HCT116 (cell line): Measurements from ENCODE around the gene AGAP1. TPM values are rescaled to one million over a fixed set of nuclear protein-coding genes. Genes with fewer than 3 reads are reported as not detected.

Source experiments
- ATAC-seq: fragments of 200-7000 bp; cut with Tn5 transposase; 2 replicates; pipeline ENCODE4 v1.9.1; 2020; ENCODE audit warnings: mild to moderate bottlenecking, moderate library complexity
- BruUV-seq: library from RNA; stranded (reverse); fragments of 400-500 nt; replicated peaks from 2 replicates; lab custom pipeline; 2021; lab: Mats Ljungman, UMichigan
- CTCF ChIA-PET: fragments of 300-600 bp; sonication (Branson Sonifier 250); formaldehyde crosslinking; loops from one replicate; lab custom pipeline; 2021; ENCODE audit warnings: antibody characterized with exemption; lab: Charles Lee
- POLR2A ChIA-PET: fragments of 300-600, 350-600 bp; sonication (Branson Sonifier 250); formaldehyde crosslinking; loops from one replicate; lab custom pipeline; 2021; ENCODE audit warnings: antibody characterized with exemption; lab: Charles Lee
- RAD21 ChIA-PET, 2 experiments: fragments of 300-600 bp; sonication (Branson Sonifier 250); formaldehyde crosslinking; loops; one replicate each; lab custom pipeline; 2023; ENCODE audit warnings: low total read pairs in 2 of 2; ENCODE audit not compliant: uncharacterized antibody in 2 of 2, unreplicated experiment in 2 of 2, low non-redundant PET in 1 of 2; lab: Charles Lee
- DNase-seq: peaks from one replicate; pipeline ENCODE4 v3.0.0-alpha.2; 2010; ENCODE audit warnings: low read depth, low spot score
- H2AFZ ChIP-seq: fragments of 200-600 bp; shearing (Covaris generic), sonication (generic); 2 replicates; pipeline ENCODE4 v1.6.1; 2017; ENCODE audit warnings: low read depth, mixed run types, mixed read lengths, antibody characterized with exemption, low read length; ENCODE audit not compliant: poor library complexity, severe bottlenecking
- H3K27ac ChIP-seq: 2 replicates; pipeline ENCODE4 v1.5.1; 2012; ENCODE audit warnings: low read depth, low read length
- H3K27me3 ChIP-seq: fragments of 200-600 bp; sonication (generic); 2 replicates; pipeline ENCODE4 v1.6.1; 2016; ENCODE audit warnings: mixed run types, low read length, mixed read lengths; ENCODE audit not compliant: insufficient read depth
- H3K36me3 ChIP-seq, 2 experiments: fragments of 200-500 bp in 1 of 2; fragments of 200-600 bp in 1 of 2; sonication (Bioruptor generic) in 1 of 2; sonication (generic) in 1 of 2; 2 replicates each; pipeline versions ENCODE4 v1.5.1 to v1.6.1; 2014 to 2016; ENCODE audit warnings: low read length in 2 of 2, inconsistent platforms in 1 of 2, mixed read lengths in 1 of 2, mixed run types in 1 of 2; ENCODE audit not compliant: insufficient read depth in 2 of 2, control insufficient read depth in 1 of 2
- H3K4me1 ChIP-seq, 2 experiments: fragments of 200-600 bp in 1 of 2; sonication (generic) in 1 of 2; 2 replicates each; pipeline versions ENCODE4 v1.5.1 to v1.6.1; 2012 to 2017; ENCODE audit warnings: low read length in 2 of 2, inconsistent platforms in 1 of 2, mild to moderate bottlenecking in 1 of 2, mixed read lengths in 1 of 2, mixed run types in 1 of 2, moderate library complexity in 1 of 2; ENCODE audit not compliant: insufficient read depth in 2 of 2, control insufficient read depth in 1 of 2
- H3K4me2 ChIP-seq: fragments of 200-600 bp; sonication (generic); 2 replicates; pipeline ENCODE4 v1.6.1; 2017; ENCODE audit warnings: mixed run types, low read length, mixed read lengths
- H3K4me3 ChIP-seq, 2 experiments: fragments of 200-600 bp in 1 of 2; sonication (generic) in 1 of 2; replicated peaks in 1 of 2; 2 replicates each; pipeline ENCODE4 v1.5.1; 2011 to 2016; ENCODE audit warnings: low read length in 2 of 2, control low read depth in 1 of 2, low read depth in 1 of 2, mild to moderate bottlenecking in 1 of 2, mixed read lengths in 1 of 2, mixed run types in 1 of 2
- H3K79me2 ChIP-seq: fragments of 200-600 bp; sonication (generic); 2 replicates; pipeline ENCODE4 v1.6.1; 2017; ENCODE audit warnings: mild to moderate bottlenecking, mixed run types, low read length, moderate library complexity, mixed read lengths; ENCODE audit not compliant: insufficient read depth
- H3K9ac ChIP-seq: fragments of 200-600 bp; sonication (generic); 2 replicates; pipeline ENCODE4 v1.6.1; 2016; ENCODE audit warnings: low read length, mixed read lengths
- H3K9me2 ChIP-seq: fragments of 200-600 bp; sonication (generic), shearing (Covaris generic); 2 replicates; pipeline ENCODE4 v1.6.1; 2017; ENCODE audit warnings: mixed run types, mild to moderate bottlenecking, moderate library complexity; ENCODE audit not compliant: insufficient read depth
- H3K9me3 ChIP-seq, 2 experiments: fragments of 200-500 bp in 1 of 2; fragments of 200-600 bp in 1 of 2; sonication (Bioruptor generic) in 1 of 2; sonication (generic) in 1 of 2; 2 replicates each; pipeline ENCODE4 v1.6.1; 2014 to 2017; ENCODE audit warnings: low read length in 2 of 2, mixed read lengths in 2 of 2, inconsistent platforms in 1 of 2, low read depth in 1 of 2, mild to moderate bottlenecking in 1 of 2, mixed run types in 1 of 2, moderate library complexity in 1 of 2; ENCODE audit not compliant: control insufficient read depth in 1 of 2, insufficient read depth in 1 of 2
- H4K20me1 ChIP-seq: fragments of 200-600 bp; sonication (generic), shearing (Covaris generic); 2 replicates; pipeline ENCODE4 v1.6.1; 2017; ENCODE audit warnings: mixed run types, mild to moderate bottlenecking, moderate library complexity; ENCODE audit not compliant: insufficient read depth
- ATF3 ChIP-seq: IDR thresholded peaks from 2 replicates; pipeline ENCODE4 v1.6.1; 2012
- CBX3 ChIP-seq: IDR thresholded peaks from 2 replicates; pipeline ENCODE4 v1.6.1; 2012; ENCODE audit warnings: low read depth
- CEBPB ChIP-seq: IDR thresholded peaks from 2 replicates; pipeline ENCODE4 v1.6.1; 2012; ENCODE audit warnings: low read depth
- CTCF ChIP-seq, 3 experiments: fragments of 200-600 bp in 1 of 3; sonication (generic) in 1 of 3; IDR thresholded peaks in 2 of 3; conservative IDR thresholded peaks in 1 of 3; 2 replicates each; pipeline ENCODE4 v1.5.1; 2012 to 2017; ENCODE audit warnings: low read depth in 2 of 3, low read length in 2 of 3, antibody characterized with exemption in 1 of 3, borderline replicate concordance in 1 of 3, control low read depth in 1 of 3, mild to moderate bottlenecking in 1 of 3, mixed read lengths in 1 of 3, mixed run types in 1 of 3, moderate library complexity in 1 of 3; ENCODE audit not compliant: insufficient read depth in 1 of 3
- EGR1 ChIP-seq: IDR thresholded peaks from 2 replicates; pipeline ENCODE4 v1.6.1; 2012; ENCODE audit warnings: low read depth
- EZH2 ChIP-seq: fragments of 200-600 bp; sonication (generic); IDR thresholded peaks from 2 replicates; pipeline ENCODE4 v1.6.1; 2017; ENCODE audit warnings: antibody characterized with exemption, mixed run types
- EZH2phosphoT487 ChIP-seq: fragments of 200-600 bp; IDR thresholded peaks from 2 replicates; pipeline ENCODE4 v1.6.1; 2018; ENCODE audit warnings: antibody characterized with exemption, borderline replicate concordance
- FOSL1 ChIP-seq: IDR thresholded peaks from 2 replicates; pipeline ENCODE4 v1.6.1; 2012; ENCODE audit warnings: low read depth
- MAX ChIP-seq: IDR thresholded peaks from 2 replicates; pipeline ENCODE4 v1.6.1; 2012
- POLR2A ChIP-seq: IDR thresholded peaks from 2 replicates; pipeline ENCODE4 v1.7.0; 2011; ENCODE audit warnings: borderline replicate concordance; ENCODE audit not compliant: insufficient read depth, insufficient read length; ENCODE audit errors: extremely low read depth
- SIN3A ChIP-seq: IDR thresholded peaks from 2 replicates; pipeline ENCODE4 v1.6.1; 2012; ENCODE audit warnings: low read depth
- SP1 ChIP-seq: IDR thresholded peaks from 2 replicates; pipeline ENCODE4 v1.6.1; 2012; ENCODE audit warnings: low read depth
- SRF ChIP-seq: IDR thresholded peaks from 2 replicates; pipeline ENCODE4 v1.6.1; 2012; ENCODE audit warnings: low read depth
- TCF7L2 ChIP-seq: IDR thresholded peaks from 2 replicates; pipeline ENCODE4 v1.7.0; 2011; ENCODE audit warnings: borderline replicate concordance, inconsistent platforms; ENCODE audit not compliant: insufficient read depth, insufficient read length; ENCODE audit errors: extremely low read depth
- ZFX ChIP-seq: fragments of 450-650 bp; IDR thresholded peaks from 2 replicates; pipeline ENCODE4 v1.6.1; 2017
- ZNF274 ChIP-seq: fragments of 200-500 bp; sonication (Bioruptor generic); IDR thresholded peaks from 2 replicates; pipeline ENCODE4 v1.6.1; 2014; ENCODE audit warnings: mild to moderate bottlenecking, low read depth, low read length, inconsistent platforms
- intact Hi-C: fragments of 100-400 bp; cut with micrococcal nuclease; formaldehyde crosslinking; loops from 2 replicates; pipeline ENCODE4 v1.10.0; 2022
- total RNA-seq: library from RNA; stranded (reverse); gene quantifications from one replicate; pipeline ENCODE4 v1.2.1, GENCODE V29; 2021; ENCODE audit not compliant: unreplicated experiment
- TF ChIP-seq, protein P1 (sequence below): IDR thresholded peaks from 2 replicates; pipeline ENCODE4 v1.6.1; 2012; ENCODE audit warnings: low read depth

AGAP1 gene
- total RNA-seq, 1 experiment from 2014 or later, result 43.8 TPM

DNA sequence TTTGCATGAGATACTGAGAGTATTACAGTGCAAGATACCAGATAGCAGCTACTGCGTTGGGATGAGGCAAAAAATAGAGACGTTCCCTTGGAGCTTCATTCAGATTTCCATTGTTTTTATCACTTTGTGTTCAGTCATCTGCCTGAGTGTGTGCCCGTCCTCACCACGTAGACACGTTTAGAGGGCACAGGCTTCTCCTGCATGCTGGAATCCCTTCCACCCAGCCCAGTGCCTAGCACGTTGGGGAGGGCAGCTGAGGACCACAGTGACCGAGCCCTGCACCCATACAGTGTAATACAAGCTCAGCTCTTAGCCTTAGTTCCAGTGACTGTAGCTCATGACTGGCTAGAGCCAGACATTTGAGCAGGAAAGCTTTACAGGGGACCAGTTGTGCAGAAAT, 539.6 kb downstream of the AGAP1 start:
- no peak for ATAC-seq
- CTCF ChIA-PET, result no interaction called here

More for the DNA sequence above, 539.6 kb downstream of the AGAP1 start:
- Histone ChIP-seq H3K9me2 (no peaks in the 10 kb centered on the region), H3K27ac (no peak overlapping the region), H3K4me1 (no peaks in the 10 kb centered on the region), H3K27me3 (no peaks in the 10 kb centered on the region), H4K20me1 (no peaks in the 10 kb centered on the region), H2AFZ (no peak overlapping the region), H3K9me3 (no peaks in the 10 kb centered on the region), H3K79me2 (no peaks in the 10 kb centered on the region), H3K4me3 (no peak overlapping the region), H3K36me3 (0 out of 4 replicates have a peak, but pooled peaks cover 0 to 3% of the 10 kb centered on the region in 2 experiments), H3K4me2 (no peak overlapping the region), H3K9ac (no peak overlapping the region)
- ChIA-PET POLR2A (no interaction called here), RAD21 (no interaction called here)
- intact Hi-C loops, result no loop called here
- BruUV-seq, result no TSS peak
- TF ChIP-seq ATF3 (no peak), SIN3A (no peak), CBX3 (no peak), SP1 (no peak), CTCF (IDR thresholded peaks at IDR 0.05 in 2 of 3, conservative IDR thresholded peaks at IDR 0.05 in 1 of 3; ENCODE audit: borderline replicate concordance in 1 of 3, insufficient read depth in 1 of 3, low read depth in 2 of 3, low read length in 2 of 3) (no peak), SRF (no peak), ZFX (no peak), EZH2phosphoT487 (no peak), EGR1 (no peak), ZNF274 (no peak), CEBPB (no peak), TCF7L2 (no peak), EZH2 (no peak), MAX (no peak), POLR2A (no peak), FOSL1 (no peak)
- TF ChIP-seq, protein P1, sequence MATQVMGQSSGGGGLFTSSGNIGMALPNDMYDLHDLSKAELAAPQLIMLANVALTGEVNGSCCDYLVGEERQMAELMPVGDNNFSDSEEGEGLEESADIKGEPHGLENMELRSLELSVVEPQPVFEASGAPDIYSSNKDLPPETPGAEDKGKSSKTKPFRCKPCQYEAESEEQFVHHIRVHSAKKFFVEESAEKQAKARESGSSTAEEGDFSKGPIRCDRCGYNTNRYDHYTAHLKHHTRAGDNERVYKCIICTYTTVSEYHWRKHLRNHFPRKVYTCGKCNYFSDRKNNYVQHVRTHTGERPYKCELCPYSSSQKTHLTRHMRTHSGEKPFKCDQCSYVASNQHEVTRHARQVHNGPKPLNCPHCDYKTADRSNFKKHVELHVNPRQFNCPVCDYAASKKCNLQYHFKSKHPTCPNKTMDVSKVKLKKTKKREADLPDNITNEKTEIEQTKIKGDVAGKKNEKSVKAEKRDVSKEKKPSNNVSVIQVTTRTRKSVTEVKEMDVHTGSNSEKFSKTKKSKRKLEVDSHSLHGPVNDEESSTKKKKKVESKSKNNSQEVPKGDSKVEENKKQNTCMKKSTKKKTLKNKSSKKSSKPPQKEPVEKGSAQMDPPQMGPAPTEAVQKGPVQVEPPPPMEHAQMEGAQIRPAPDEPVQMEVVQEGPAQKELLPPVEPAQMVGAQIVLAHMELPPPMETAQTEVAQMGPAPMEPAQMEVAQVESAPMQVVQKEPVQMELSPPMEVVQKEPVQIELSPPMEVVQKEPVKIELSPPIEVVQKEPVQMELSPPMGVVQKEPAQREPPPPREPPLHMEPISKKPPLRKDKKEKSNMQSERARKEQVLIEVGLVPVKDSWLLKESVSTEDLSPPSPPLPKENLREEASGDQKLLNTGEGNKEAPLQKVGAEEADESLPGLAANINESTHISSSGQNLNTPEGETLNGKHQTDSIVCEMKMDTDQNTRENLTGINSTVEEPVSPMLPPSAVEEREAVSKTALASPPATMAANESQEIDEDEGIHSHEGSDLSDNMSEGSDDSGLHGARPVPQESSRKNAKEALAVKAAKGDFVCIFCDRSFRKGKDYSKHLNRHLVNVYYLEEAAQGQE, result no peak
- no peak for DNase-seq
